ENCODE data around the gene SEC16A. TPM values are rescaled to one million over a fixed set of nuclear protein-coding genes. Genes with fewer than 3 reads are reported as not detected.

The SEC16A gene
- total RNA-seq, 2 donors from 2014 or later: 56.0 to 85.3 TPM

DNA sequence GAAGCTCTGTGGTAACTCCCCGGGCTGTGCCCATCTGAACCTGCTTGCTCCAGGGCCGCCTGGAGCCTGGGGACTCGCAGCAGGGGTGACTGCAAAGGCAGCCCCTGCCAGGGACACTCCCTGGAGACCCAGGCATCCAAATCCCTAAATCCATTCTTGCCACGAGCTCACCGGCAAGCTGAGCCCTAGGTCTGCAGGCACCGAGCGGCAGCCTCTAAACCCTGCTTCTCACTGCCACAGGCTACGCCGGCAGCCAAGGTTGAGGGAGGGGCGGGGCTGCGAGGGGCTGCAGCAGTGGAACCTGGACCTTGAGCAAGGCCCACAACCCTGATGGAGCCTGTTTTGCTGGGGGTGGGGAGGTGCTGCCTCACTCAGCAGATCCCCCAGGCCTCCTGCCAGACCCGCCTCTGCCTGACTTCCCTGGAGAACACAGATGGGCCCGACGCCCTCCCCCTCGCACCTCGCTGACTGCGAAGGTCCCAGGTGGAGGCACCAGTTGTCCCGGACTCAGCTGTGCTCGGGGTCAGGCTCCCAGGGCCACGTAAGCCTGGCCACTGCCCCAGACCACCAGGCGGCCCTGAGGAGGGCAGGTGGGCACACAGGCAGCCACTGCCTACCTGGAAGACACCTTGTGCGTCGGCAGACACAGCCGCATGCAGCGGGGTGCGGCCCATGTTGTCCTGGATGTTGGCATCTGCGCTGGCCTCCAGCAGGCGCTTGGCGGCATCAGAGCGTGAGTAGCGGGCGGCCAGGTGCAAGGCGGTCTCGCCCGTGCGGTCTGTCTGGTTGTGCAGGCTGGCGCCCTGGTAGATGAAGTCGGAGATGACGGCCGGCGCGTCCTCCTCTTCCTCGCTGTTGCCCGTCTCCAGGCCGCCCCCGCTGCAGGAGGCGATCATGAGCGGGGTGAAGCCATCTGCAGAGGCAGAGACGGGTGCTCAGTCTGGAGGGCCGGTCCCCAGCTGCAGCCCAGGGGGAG is 17.4 kb upstream of the SEC16A start:
- no peak for ATAC-seq (replicated peaks)
- no peaks in the 10 kb centered on the region for H3K4me1 Mint-ChIP-seq
- H3K36me3 Mint-ChIP-seq (ENCODE audit: low read depth): peaks cover 72% of the 10 kb centered on the region
- H3K4me3 Mint-ChIP-seq: no peak overlapping the region
- no peak overlapping the region for H3K27ac Mint-ChIP-seq
- H3K27me3 Mint-ChIP-seq: no peaks in the 10 kb centered on the region
- no peaks in the 10 kb centered on the region for H3K9me3 Mint-ChIP-seq

DNA sequence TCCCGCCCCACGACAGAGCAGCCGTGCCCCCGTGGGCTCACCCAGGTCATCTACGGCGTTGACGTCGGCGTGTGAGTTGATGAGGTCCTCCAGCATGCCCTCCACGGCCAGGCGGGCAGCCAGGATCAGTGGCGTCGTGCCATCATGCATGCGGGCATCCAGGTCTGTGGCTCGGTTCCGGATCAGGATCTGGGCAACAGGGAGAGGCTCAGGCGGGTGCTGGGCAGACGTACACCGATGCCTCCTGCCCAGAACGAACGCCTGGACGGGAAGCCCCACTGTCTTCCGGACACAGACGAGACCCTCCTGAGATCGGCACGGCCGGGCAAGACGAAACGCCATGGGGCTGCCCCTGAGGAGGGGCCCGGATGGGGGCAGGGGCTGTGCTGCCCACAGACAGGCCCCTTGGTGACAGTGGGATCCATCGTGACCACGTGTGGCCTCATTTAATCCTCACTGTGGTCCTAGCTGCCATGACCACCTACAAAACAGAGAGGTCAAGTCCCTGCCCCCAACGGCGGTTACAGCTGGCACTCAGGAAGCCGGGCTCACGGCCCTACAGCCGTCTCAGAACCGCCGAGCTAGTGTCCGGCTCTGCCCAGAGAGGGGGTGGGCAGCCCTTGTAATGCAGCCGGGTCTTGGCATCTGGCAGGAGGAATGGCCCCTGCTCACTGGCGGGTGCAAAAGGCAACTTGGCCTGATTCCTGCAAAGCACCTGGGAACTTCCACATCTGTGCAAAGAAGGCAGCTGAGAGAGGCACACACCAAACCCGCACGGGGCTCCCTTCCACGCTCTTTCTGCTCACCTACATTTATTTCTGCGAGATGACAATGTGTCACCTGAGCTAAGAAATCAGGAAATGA is 16.5 kb upstream of the SEC16A start:
- no peak for ATAC-seq (replicated peaks)
- Mint-ChIP-seq H3K9me3 (no peaks in the 10 kb centered on the region), H3K27me3 (no peaks in the 10 kb centered on the region), H3K36me3 (ENCODE audit: low read depth) (peaks cover 70% of the 10 kb centered on the region), H3K27ac (no peak overlapping the region), H3K4me3 (no peak overlapping the region), H3K4me1 (no peaks in the 10 kb centered on the region)

- Mint-ChIP-seq H3K4me1 (no peaks in the 10 kb centered on the region), H3K27ac (no peak overlapping the region), H3K27me3 (no peaks in the 10 kb centered on the region), H3K36me3 (ENCODE audit: low read depth) (peaks cover 58% of the 10 kb centered on the region), H3K9me3 (no peaks in the 10 kb centered on the region), H3K4me3 (no peak overlapping the region)
- ATAC-seq (replicated peaks): no peak
Observed at GRCh38 chr9:136497916-136498695, 15.3 kb upstream of the SEC16A start.

- Mint-ChIP-seq H3K4me3 (no peak overlapping the region), H3K36me3 (ENCODE audit: low read depth) (peaks cover 50% of the 10 kb centered on the region), H3K27ac (no peak overlapping the region), H3K27me3 (no peaks in the 10 kb centered on the region), H3K4me1 (no peaks in the 10 kb centered on the region), H3K9me3 (no peaks in the 10 kb centered on the region)
- ATAC-seq (replicated peaks): no peak
Observed at GRCh38 chr9:136496801-136497620, 14.2 kb upstream of the SEC16A start.

DNA sequence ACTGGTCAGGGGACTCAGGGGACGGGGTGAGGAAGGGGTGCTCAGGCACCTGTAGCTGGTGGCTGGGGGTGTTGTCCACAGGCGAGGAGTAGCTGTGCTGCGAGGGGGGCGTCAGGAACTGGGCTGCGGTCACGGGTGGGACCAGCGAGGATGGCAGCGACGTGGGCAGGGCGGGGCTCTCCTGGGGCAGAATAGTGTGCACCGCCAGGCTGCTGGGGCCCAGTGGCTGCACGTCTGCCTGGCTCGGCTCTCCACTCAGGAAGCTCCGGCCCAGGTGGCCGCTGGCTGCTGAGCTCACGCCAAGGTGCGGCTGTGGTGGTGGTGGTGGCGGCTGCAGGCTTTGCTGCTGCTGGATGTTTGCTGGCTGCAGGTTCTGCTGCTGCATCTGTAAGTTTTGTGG is 13.3 kb upstream of the SEC16A start:
- ATAC-seq (replicated peaks): no peak
- no peak overlapping the region for H3K4me3 Mint-ChIP-seq
- no peaks in the 10 kb centered on the region for H3K9me3 Mint-ChIP-seq
- H3K27ac Mint-ChIP-seq: no peak overlapping the region
- peaks cover 42% of the 10 kb centered on the region for H3K36me3 Mint-ChIP-seq (ENCODE audit: low read depth)
- no peaks in the 10 kb centered on the region for H3K4me1 Mint-ChIP-seq
- no peaks in the 10 kb centered on the region for H3K27me3 Mint-ChIP-seq

DNA sequence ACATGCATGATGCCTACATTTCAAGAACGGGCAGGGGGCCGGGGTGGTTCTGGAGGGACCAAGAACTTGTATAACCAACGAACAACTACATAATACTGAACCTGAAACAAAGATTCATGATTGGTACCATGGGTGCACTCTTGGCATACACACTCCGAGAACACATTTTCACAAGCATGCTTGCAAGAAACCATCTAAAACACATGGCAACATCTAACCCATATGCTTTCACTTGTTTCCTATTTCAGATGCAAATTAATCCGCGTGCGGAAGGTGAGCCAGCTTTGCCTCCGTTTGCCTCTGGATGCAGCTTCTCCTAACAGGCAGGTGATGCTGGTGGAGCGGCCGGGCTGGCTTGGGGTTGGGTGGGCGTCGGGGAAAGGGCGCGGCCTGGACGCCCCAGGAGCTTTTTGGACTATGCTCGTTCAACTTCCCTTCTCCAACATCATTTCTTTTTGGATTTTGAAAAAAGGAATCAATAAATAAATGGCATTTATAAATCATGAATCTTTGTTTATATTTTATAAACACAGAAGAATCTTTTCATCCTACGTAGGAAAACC is 12.5 kb upstream of the SEC16A start:
- peaks cover 34% of the 10 kb centered on the region for H3K36me3 Mint-ChIP-seq (ENCODE audit: low read depth)
- H3K27ac Mint-ChIP-seq: no peak overlapping the region
- H3K27me3 Mint-ChIP-seq: no peaks in the 10 kb centered on the region
- no peak for ATAC-seq (replicated peaks)
- no peaks in the 10 kb centered on the region for H3K9me3 Mint-ChIP-seq
- H3K4me3 Mint-ChIP-seq: no peak overlapping the region
- no peaks in the 10 kb centered on the region for H3K4me1 Mint-ChIP-seq

DNA sequence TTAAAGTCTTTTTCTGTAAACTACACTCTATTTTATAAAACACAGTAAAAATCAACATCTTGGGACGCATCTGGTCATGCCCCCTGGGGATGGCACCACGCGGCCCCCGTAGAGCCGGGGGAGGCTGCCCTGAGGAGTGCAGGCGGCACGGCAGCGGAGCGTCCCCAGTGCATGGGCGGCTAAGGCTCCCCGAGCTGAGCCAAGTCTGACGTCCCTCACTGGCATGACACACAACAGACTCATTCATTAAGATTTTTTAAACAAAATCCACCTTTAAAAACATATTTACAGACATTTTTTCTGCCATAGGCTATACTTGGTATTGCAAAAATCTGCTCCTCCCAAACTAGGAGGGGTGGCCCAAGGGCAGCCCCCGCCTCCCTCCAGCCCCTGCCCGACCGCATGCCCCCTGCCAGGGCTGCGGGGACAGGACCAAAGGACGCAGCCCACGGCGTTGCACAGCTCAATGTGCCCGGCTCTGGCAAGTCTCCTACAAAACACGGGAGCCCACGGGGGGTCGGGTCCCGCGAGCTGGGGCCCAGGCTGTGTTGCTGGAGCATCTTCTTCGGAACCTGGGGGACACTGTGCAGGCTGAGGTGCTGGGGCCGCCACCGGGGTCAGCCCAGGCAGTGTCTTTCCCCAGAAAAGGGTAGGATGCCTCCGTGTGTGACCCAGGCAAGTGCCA is 11.8 kb upstream of the SEC16A start:
- H3K9me3 Mint-ChIP-seq: no peaks in the 10 kb centered on the region
- no peaks in the 10 kb centered on the region for H3K4me1 Mint-ChIP-seq
- no peak overlapping the region for H3K27ac Mint-ChIP-seq
- no peak for ATAC-seq (replicated peaks)
- H3K36me3 Mint-ChIP-seq (ENCODE audit: low read depth): peaks cover 27% of the 10 kb centered on the region
- H3K27me3 Mint-ChIP-seq: no peaks in the 10 kb centered on the region
- no peak overlapping the region for H3K4me3 Mint-ChIP-seq

GRCh38 chr9:136494012-136494411 is 11.2 kb upstream of the SEC16A start:
- no peaks in the 10 kb centered on the region for H3K27me3 Mint-ChIP-seq
- ATAC-seq (replicated peaks): no peak
- H3K27ac Mint-ChIP-seq: no peak overlapping the region
- H3K36me3 Mint-ChIP-seq (ENCODE audit: low read depth): peaks cover 25% of the 10 kb centered on the region
- no peaks in the 10 kb centered on the region for H3K4me1 Mint-ChIP-seq
- no peaks in the 10 kb centered on the region for H3K9me3 Mint-ChIP-seq
- H3K4me3 Mint-ChIP-seq: no peak overlapping the region

GRCh38 chr9:136493567-136493971 is 10.7 kb upstream of the SEC16A start:
- no peak overlapping the region for H3K27ac Mint-ChIP-seq
- peaks cover 20% of the 10 kb centered on the region for H3K36me3 Mint-ChIP-seq (ENCODE audit: low read depth)
- H3K9me3 Mint-ChIP-seq: no peaks in the 10 kb centered on the region
- no peaks in the 10 kb centered on the region for H3K4me1 Mint-ChIP-seq
- no peak overlapping the region for H3K4me3 Mint-ChIP-seq
- ATAC-seq (replicated peaks): peak; percentile 3
- H3K27me3 Mint-ChIP-seq: no peaks in the 10 kb centered on the region

DNA sequence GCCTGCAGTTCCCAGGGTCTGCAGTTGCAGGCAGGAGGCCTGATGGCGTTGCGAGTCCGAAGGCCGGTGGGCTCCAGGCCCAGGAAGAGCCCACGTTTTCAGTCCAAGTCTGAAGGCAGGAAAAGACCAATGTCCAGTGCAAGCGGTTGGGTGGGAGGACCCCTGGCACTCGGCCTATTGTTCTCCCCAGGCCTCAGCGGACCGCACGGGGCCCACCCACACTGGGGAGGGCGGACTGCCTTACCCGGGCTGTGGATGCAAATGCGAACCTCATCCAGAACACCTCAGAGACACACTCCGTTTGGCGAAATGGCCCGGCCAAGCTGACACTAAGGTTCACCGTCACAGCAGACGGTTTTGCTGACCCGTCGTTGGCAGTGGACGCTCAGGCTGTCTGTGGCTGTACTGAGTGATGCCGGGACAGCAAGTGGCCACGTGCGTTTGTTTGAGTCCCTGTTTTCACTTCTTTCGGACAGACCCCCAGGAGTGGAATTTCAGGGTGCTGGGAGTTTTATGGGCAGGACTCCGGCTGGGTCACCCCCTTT is 10.2 kb upstream of the SEC16A start:
- Mint-ChIP-seq H3K4me1 (no peaks in the 10 kb centered on the region), H3K27ac (peak overlapping the region; percentile 52), H3K36me3 (ENCODE audit: low read depth) (peaks cover 16% of the 10 kb centered on the region), H3K27me3 (no peaks in the 10 kb centered on the region), H3K4me3 (no peak overlapping the region), H3K9me3 (no peaks in the 10 kb centered on the region)
- ATAC-seq (replicated peaks): no peak

GRCh38 chr9:136489731-136490130 is 6.9 kb upstream of the SEC16A start:
- Mint-ChIP-seq H3K27me3 (no peaks in the 10 kb centered on the region), H3K27ac (no peak overlapping the region), H3K4me3 (no peak overlapping the region), H3K4me1 (no peaks in the 10 kb centered on the region), H3K9me3 (no peaks in the 10 kb centered on the region), H3K36me3 (ENCODE audit: low read depth) (no peaks in the 10 kb centered on the region)
- ATAC-seq (replicated peaks): no peak

DNA sequence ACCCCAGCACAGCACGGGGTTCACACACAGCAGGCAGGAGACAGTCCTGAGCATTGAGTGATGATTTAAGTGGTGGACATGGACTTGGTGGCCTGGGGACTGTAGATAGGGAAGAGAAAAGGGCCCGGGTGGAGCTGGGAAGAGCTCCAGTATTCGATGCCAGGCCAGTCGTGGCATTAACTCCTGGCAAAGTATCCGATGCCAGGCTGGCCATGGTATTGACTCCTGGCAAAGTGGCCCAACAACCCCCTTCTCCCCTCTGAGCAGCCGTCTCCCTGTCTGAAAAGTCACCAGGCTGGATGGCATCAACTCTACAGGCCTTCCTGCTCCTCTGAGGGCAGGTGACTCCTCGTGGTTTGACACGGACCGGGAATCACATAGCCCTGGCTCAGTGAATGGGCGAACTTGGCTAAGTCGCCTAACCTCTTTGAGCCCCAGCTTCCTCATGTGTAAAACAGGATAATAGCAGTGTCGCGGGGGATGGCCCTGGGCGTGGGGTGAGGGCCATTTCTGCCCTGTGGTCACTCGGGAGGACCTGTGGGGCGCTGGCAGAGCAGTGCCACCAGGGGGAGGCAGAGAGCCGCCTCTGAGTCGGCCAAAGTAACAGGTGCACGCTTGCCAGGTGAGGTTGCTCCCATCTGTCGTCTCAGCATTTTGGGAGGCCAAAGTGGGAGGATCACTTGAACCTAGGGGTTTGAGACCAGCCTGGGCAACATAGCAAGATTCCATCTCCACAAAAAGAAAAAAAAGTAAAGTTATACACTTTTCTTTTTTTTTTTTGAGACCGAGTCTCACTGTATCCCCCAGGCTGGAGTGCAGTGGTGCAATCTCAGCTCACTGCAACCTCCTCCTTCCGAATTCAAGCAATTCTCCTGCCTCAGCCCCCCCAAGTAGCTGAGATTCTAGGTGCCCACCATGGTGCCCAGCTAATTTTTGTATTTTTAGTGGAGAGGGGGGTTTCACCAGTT is 5.7 kb upstream of the SEC16A start:
- no peaks in the 10 kb centered on the region for H3K36me3 Mint-ChIP-seq (ENCODE audit: low read depth)
- H3K27ac Mint-ChIP-seq: no peak overlapping the region
- no peaks in the 10 kb centered on the region for H3K27me3 Mint-ChIP-seq
- H3K4me1 Mint-ChIP-seq: no peaks in the 10 kb centered on the region
- H3K4me3 Mint-ChIP-seq: no peak overlapping the region
- peak; percentile 47 for ATAC-seq (replicated peaks)
- no peaks in the 10 kb centered on the region for H3K9me3 Mint-ChIP-seq
